ENCODE results near the gene CCDC40. TPM values are rescaled to one million over a fixed set of nuclear protein-coding genes. Genes with fewer than 3 reads are reported as not detected.

CCDC40 gene
- total and polyA plus RNA-seq, 10 of the 15 experiments (the other 5 are each of a cell fraction or from before 2014, with no cell fraction given): 0.06 to 0.10 TPM; not detected in 8

GRCh38 chr17:80146121-80147034, 109.9 kb downstream of the CCDC40 start (continued):
- TF ChIP-seq ZNF687 (IDR thresholded peaks at IDR 0.05) (no peak), CEBPZ (IDR thresholded peaks at IDR 0.05; ENCODE audit: low read depth, low read length) (no peak), RELA (IDR thresholded peaks at IDR 0.05; ENCODE audit: borderline replicate concordance, partially characterized antibody) (no peak), IKZF1 (conservative IDR thresholded peaks at IDR 0.05) (no peak), YBX1 (IDR thresholded peaks at IDR 0.05) (no peak), USF1 (IDR thresholded peaks at IDR 0.05; ENCODE audit: borderline replicate concordance, extremely low read length, insufficient read depth, low read depth, low read length) (no peak)
